HFFc6 (cell line): ENCODE data around the gene CACNA1F. TPM values are rescaled to one million over a fixed set of nuclear protein-coding genes. Genes with fewer than 3 reads are reported as not detected.

Experiments used
- DNase-seq: peaks from one replicate; pipeline ENCODE4 v3.0.0-alpha.2; 2018
- H3K27ac Mint-ChIP-seq: 2 replicates; pipeline ENCODE4 v1.8.0; 2020; ENCODE audit warnings: mild to moderate bottlenecking, mixed read lengths
- H3K27me3 Mint-ChIP-seq: 2 replicates; pipeline ENCODE4 v1.8.0; 2021; ENCODE audit warnings: mild to moderate bottlenecking, moderate library complexity, mixed read lengths; ENCODE audit not compliant: insufficient read depth
- H3K36me3 Mint-ChIP-seq: 2 replicates; pipeline ENCODE4 v1.8.0; 2021; ENCODE audit warnings: low read depth, mixed read lengths
- H3K4me1 Mint-ChIP-seq: 2 replicates; pipeline ENCODE4 v1.8.0; 2020; ENCODE audit warnings: low read depth, mixed read lengths
- H3K4me3 Mint-ChIP-seq: 2 replicates; pipeline ENCODE4 v1.8.0; 2020; ENCODE audit warnings: mild to moderate bottlenecking, moderate library complexity, mixed read lengths
- H3K9me3 Mint-ChIP-seq: 2 replicates; pipeline ENCODE4 v1.8.0; 2020; ENCODE audit warnings: mild to moderate bottlenecking, mixed read lengths
- total RNA-seq, 6 experiments: library from RNA; stranded (reverse); fragmentation: NEBNext Ultra II Directional; extraction: Animal tissue kit (Norgen Biotek cat#: 25700); gene quantifications; 2 replicates in 1 of 6; 3 replicates in 5 of 6; pipeline ENCODE4 v1.2.3, GENCODE V29; 2021
- TF ChIP-seq, protein P1 (sequence below): fragments of 200-600 bp; sonication (generic); IDR thresholded peaks from 2 replicates; pipeline ENCODE4 v1.5.0; 2021; ENCODE audit warnings: antibody characterized with exemption, mild to moderate bottlenecking

CACNA1F gene
- total RNA-seq, 6 experiments from 2014 or later, result not detected

DNA sequence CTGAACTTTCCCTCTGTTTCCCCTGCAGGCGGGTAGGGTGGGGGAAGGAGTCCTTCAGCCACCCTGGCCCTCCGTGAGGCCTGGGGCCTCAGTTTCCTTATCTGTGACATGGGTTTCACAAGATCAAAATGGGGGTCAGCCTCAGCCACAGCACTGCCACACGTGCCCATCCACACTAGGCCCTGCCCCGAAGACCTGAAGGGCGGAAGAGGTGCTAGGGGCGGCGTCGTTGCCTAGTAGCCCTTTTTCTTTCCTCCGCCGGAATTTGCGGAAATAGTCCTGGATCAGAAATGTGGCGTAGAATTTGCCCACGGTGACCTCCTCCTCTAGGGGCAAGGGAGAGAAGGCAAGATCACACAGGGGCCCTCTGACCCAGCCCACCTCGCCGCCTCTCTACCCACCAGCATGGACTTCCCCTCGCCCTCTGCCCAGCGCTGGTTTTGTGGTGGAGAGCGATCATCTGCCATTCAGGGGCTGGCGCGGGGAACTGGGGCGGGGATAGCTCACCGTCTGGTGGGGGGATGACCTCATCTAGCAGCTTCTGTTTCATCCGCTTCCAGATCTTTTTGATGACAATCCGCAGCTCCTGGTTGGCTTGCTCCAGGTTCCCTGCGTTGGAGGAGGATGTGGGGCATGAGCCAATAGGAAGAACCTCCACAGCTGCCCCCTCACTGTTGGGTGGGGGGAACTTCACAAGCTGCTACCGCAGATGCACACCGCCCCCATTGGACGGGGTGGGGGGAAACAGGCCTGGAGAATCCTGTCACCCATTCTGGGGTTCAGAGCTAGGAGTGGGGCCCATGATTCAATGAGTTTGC lies 23.5 kb downstream of the CACNA1F start:
- Mint-ChIP-seq H3K27ac (no peak overlapping the region), H3K4me3 (no peak overlapping the region), H3K9me3 (no peaks in the 10 kb centered on the region), H3K27me3 (peaks cover 12% of the 10 kb centered on the region), H3K4me1 (no peaks in the 10 kb centered on the region), H3K36me3 (no peaks in the 10 kb centered on the region)
- DNase-seq, result no peak
- TF ChIP-seq, protein P1, sequence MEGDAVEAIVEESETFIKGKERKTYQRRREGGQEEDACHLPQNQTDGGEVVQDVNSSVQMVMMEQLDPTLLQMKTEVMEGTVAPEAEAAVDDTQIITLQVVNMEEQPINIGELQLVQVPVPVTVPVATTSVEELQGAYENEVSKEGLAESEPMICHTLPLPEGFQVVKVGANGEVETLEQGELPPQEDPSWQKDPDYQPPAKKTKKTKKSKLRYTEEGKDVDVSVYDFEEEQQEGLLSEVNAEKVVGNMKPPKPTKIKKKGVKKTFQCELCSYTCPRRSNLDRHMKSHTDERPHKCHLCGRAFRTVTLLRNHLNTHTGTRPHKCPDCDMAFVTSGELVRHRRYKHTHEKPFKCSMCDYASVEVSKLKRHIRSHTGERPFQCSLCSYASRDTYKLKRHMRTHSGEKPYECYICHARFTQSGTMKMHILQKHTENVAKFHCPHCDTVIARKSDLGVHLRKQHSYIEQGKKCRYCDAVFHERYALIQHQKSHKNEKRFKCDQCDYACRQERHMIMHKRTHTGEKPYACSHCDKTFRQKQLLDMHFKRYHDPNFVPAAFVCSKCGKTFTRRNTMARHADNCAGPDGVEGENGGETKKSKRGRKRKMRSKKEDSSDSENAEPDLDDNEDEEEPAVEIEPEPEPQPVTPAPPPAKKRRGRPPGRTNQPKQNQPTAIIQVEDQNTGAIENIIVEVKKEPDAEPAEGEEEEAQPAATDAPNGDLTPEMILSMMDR, result no peak

DNA sequence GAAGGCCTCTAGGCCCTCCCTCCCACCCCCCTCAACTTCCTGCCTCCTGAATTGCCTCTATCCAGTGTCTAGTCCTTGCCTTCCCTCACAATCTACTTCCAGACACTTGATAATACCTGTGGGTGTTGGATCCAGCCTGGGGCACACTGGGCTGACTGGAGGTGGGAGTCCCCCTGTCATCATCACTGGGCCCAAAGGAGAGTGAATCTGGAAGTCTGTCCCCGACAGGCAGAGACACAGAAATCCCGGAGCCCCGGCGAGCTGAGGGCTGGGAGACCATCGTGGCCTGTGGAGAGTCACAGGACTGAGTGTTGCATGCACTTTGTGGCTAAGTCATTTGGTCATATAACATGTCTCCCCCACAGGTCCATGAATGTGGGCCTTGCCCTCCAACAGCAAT lies 24.7 kb downstream of the CACNA1F start:
- Mint-ChIP-seq H3K4me3 (no peak overlapping the region), H3K4me1 (no peaks in the 10 kb centered on the region), H3K27me3 (peaks cover 14% of the 10 kb centered on the region), H3K36me3 (no peaks in the 10 kb centered on the region), H3K27ac (no peak overlapping the region), H3K9me3 (no peaks in the 10 kb centered on the region)
- no peak for DNase-seq
- TF ChIP-seq, protein P1, result no peak

DNA sequence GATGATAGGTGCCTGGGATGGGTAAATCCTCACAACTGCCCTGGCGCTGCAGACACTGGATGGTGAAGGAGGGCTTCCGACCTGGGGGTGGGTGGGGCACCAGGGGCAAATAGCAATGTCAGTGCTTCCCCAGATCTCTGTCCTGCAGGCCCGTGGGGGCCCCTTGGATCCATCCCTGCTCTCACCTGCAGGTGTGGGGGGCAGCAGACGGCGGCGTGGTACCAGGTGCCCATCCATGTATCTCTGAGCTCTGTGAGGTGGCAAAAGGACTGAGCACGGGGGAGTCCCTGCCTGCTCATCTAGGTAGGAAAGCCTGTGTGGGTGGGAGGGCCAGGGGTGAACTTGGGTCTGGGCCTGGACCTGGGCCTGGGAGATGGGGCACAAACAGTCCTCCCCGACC lies 26.6 kb downstream of the CACNA1F start:
- no peak for DNase-seq
- Mint-ChIP-seq H3K27me3 (peaks cover 9% of the 10 kb centered on the region), H3K4me3 (no peak overlapping the region), H3K36me3 (no peaks in the 10 kb centered on the region), H3K27ac (no peak overlapping the region), H3K4me1 (no peaks in the 10 kb centered on the region), H3K9me3 (no peaks in the 10 kb centered on the region)
- TF ChIP-seq, protein P1, result no peak

DNA sequence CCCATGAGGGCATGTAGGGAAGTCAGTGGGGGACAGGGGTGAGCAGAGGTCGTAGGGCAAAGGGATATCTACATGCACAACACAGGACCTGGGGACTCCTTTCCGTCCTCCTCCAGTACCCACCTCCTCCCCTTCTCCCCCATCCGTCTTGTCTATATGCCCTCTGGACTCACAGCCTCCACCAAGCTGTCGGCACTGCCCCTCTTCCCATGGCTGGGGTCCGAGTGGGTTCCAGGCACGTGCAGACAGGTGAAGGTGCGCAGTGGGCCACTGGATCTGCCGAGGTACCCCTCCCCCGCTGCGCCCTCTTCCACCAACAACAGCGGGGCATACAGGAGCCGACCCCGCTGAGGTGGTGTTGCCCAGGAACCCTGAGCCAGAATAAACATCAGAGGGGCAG lies 27.7 kb downstream of the CACNA1F start:
- Mint-ChIP-seq H3K4me3 (no peak overlapping the region), H3K27ac (no peak overlapping the region), H3K27me3 (peaks cover 4% of the 10 kb centered on the region), H3K9me3 (no peaks in the 10 kb centered on the region), H3K4me1 (no peaks in the 10 kb centered on the region), H3K36me3 (no peaks in the 10 kb centered on the region)
- TF ChIP-seq, protein P1, result no peak
- DNase-seq, result no peak

DNA sequence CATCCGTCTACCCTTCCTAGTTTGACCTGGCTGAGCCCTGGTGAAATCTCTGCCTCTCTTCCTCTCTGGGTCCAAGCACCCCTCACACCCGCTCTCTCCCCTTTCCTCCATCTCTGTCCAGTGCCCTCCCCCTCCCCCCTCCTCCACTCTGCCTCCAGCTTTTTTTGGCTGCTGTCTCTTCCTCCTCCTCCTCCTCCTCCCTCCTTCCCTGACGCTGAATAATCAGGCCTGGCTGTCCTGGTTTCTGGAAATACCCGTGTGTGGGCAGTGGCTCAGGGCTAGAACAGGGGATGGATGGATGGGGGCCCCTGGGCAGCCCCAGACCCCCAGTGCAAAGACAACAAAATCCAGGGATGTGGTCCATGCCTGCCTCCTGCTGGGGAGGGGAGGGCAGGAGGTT lies 28.4 kb downstream of the CACNA1F start:
- TF ChIP-seq, protein P1, result no peak
- no peak overlapping the region for H3K27ac Mint-ChIP-seq
- peaks cover 4% of the 10 kb centered on the region; the same call in 1 of the 2 replicates for H3K27me3 Mint-ChIP-seq
- no peak for DNase-seq
- H3K4me3 Mint-ChIP-seq, result no peak overlapping the region
- H3K36me3 Mint-ChIP-seq, result no peaks in the 10 kb centered on the region
- no peaks in the 10 kb centered on the region for H3K9me3 Mint-ChIP-seq
- H3K4me1 Mint-ChIP-seq, result no peaks in the 10 kb centered on the region
